ENCODE results near the gene SBDS.

DNA sequence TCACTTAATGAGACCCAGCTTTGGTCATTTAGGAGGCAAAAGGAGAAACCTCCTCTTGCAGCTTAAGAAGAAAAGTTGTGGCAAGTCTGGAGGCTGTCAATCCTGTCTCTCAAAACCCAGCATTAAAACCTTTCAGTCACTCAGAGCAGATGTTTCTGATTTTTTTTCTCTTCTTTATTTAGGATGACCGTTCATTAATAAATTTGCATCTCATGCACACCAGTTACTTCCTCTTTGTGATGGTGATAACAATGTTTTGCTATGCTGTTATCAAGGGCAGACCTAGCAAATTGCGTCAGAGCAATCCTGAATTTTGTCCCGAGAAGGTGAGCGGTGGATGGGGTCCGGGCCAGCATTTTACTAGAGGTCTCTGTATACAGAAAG lies 42.4 kb downstream of the SBDS start:
- TF ChIP-seq, protein P1, sequence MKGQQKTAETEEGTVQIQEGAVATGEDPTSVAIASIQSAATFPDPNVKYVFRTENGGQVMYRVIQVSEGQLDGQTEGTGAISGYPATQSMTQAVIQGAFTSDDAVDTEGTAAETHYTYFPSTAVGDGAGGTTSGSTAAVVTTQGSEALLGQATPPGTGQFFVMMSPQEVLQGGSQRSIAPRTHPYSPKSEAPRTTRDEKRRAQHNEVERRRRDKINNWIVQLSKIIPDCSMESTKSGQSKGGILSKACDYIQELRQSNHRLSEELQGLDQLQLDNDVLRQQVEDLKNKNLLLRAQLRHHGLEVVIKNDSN (CRISPR knock-in tag; IDR thresholded peaks at IDR 0.05): no peak
- TF ChIP-seq, protein P2, sequence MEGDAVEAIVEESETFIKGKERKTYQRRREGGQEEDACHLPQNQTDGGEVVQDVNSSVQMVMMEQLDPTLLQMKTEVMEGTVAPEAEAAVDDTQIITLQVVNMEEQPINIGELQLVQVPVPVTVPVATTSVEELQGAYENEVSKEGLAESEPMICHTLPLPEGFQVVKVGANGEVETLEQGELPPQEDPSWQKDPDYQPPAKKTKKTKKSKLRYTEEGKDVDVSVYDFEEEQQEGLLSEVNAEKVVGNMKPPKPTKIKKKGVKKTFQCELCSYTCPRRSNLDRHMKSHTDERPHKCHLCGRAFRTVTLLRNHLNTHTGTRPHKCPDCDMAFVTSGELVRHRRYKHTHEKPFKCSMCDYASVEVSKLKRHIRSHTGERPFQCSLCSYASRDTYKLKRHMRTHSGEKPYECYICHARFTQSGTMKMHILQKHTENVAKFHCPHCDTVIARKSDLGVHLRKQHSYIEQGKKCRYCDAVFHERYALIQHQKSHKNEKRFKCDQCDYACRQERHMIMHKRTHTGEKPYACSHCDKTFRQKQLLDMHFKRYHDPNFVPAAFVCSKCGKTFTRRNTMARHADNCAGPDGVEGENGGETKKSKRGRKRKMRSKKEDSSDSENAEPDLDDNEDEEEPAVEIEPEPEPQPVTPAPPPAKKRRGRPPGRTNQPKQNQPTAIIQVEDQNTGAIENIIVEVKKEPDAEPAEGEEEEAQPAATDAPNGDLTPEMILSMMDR (IDR thresholded peaks at IDR 0.05): no peak
- TF ChIP-seq ESRRA (CRISPR knock-in tag; IDR thresholded peaks at IDR 0.05; ENCODE audit: borderline replicate concordance) (no peak), SP1 (CRISPR knock-in tag; conservative IDR thresholded peaks at IDR 0.05) (no peak), NFYB (CRISPR knock-in tag; conservative IDR thresholded peaks at IDR 0.05; ENCODE audit: low read depth) (no peak), ETV6 (CRISPR knock-in tag; IDR thresholded peaks at IDR 0.05) (no peak), CBFB (CRISPR knock-in tag; IDR thresholded peaks at IDR 0.05; ENCODE audit: low read depth) (no peak), FOXP1 (CRISPR knock-in tag; IDR thresholded peaks at IDR 0.05; ENCODE audit: borderline replicate concordance) (no peak), JUN (CRISPR knock-in tag; IDR thresholded peaks at IDR 0.05) (no peak), CREM (CRISPR knock-in tag; IDR thresholded peaks at IDR 0.05) (no peak), ZNF263 (CRISPR knock-in tag; IDR thresholded peaks at IDR 0.05; ENCODE audit: low read depth) (no peak)
- TF ChIP-seq, protein P3, sequence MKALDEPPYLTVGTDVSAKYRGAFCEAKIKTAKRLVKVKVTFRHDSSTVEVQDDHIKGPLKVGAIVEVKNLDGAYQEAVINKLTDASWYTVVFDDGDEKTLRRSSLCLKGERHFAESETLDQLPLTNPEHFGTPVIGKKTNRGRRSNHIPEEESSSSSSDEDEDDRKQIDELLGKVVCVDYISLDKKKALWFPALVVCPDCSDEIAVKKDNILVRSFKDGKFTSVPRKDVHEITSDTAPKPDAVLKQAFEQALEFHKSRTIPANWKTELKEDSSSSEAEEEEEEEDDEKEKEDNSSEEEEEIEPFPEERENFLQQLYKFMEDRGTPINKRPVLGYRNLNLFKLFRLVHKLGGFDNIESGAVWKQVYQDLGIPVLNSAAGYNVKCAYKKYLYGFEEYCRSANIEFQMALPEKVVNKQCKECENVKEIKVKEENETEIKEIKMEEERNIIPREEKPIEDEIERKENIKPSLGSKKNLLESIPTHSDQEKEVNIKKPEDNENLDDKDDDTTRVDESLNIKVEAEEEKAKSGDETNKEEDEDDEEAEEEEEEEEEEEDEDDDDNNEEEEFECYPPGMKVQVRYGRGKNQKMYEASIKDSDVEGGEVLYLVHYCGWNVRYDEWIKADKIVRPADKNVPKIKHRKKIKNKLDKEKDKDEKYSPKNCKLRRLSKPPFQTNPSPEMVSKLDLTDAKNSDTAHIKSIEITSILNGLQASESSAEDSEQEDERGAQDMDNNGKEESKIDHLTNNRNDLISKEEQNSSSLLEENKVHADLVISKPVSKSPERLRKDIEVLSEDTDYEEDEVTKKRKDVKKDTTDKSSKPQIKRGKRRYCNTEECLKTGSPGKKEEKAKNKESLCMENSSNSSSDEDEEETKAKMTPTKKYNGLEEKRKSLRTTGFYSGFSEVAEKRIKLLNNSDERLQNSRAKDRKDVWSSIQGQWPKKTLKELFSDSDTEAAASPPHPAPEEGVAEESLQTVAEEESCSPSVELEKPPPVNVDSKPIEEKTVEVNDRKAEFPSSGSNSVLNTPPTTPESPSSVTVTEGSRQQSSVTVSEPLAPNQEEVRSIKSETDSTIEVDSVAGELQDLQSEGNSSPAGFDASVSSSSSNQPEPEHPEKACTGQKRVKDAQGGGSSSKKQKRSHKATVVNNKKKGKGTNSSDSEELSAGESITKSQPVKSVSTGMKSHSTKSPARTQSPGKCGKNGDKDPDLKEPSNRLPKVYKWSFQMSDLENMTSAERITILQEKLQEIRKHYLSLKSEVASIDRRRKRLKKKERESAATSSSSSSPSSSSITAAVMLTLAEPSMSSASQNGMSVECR (CRISPR knock-in tag; IDR thresholded peaks at IDR 0.05; ENCODE audit: borderline replicate concordance): no peak
- TF ChIP-seq, protein P4, sequence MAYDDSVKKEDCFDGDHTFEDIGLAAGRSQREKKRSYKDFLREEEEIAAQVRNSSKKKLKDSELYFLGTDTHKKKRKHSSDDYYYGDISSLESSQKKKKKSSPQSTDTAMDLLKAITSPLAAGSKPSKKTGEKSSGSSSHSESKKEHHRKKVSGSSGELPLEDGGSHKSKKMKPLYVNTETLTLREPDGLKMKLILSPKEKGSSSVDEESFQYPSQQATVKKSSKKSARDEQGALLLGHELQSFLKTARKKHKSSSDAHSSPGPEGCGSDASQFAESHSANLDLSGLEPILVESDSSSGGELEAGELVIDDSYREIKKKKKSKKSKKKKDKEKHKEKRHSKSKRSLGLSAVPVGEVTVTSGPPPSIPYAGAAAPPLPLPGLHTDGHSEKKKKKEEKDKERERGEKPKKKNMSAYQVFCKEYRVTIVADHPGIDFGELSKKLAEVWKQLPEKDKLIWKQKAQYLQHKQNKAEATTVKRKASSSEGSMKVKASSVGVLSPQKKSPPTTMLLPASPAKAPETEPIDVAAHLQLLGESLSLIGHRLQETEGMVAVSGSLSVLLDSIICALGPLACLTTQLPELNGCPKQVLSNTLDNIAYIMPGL (CRISPR knock-in tag; IDR thresholded peaks at IDR 0.05): no peak

Measured in WTC11 (cell line).